GM23338 (cell line): Measurements from ENCODE around the gene MPZ. TPM values are rescaled to one million over a fixed set of nuclear protein-coding genes. Genes with fewer than 3 reads are reported as not detected.

ENCODE experiments used
- ATAC-seq: fragments of 200-7000 bp; cut with Tn5 transposase; 3 replicates; pipeline ENCODE4 v1.9.1; 2020
- DNase-seq: peaks from one replicate; pipeline ENCODE4 v3.0.0-alpha.2; 2015; ENCODE audit warnings: low spot score
- H2AFZ ChIP-seq: fragments of 200-600 bp; sonication (generic); 2 replicates; pipeline ENCODE4 v1.8.0; 2016; ENCODE audit warnings: antibody characterized with exemption, mild to moderate bottlenecking, moderate library complexity
- H3F3A ChIP-seq: fragments of 200-600 bp; sonication (generic); replicated peaks from 2 replicates; pipeline ENCODE4 v1.8.0; 2017; ENCODE audit warnings: antibody characterized with exemption, mixed run types, low read depth
- H3K27ac ChIP-seq: fragments of 200-600 bp; sonication (generic); 2 replicates; pipeline ENCODE4 v1.6.1; 2016; ENCODE audit warnings: low read depth
- H3K27me3 ChIP-seq: fragments of 200-600 bp; sonication (generic); 2 replicates; pipeline ENCODE4 v1.8.0; 2016; ENCODE audit warnings: mild to moderate bottlenecking, mixed run types, moderate library complexity; ENCODE audit not compliant: insufficient read depth
- H3K36me3 ChIP-seq: fragments of 200-600 bp; sonication (generic); 2 replicates; pipeline ENCODE4 v1.8.0; 2016; ENCODE audit warnings: mild to moderate bottlenecking; ENCODE audit not compliant: insufficient read depth
- H3K4me1 ChIP-seq: fragments of 200-600 bp; sonication (generic); 2 replicates; pipeline ENCODE4 v1.8.0; 2016; ENCODE audit warnings: mild to moderate bottlenecking, moderate library complexity; ENCODE audit not compliant: insufficient read depth
- H3K4me2 ChIP-seq: fragments of 200-600 bp; sonication (generic); 2 replicates; pipeline ENCODE4 v1.7.1; 2017; ENCODE audit warnings: mixed run types
- H3K4me3 ChIP-seq: fragments of 200-600 bp; sonication (generic); 2 replicates; pipeline ENCODE4 v1.6.1; 2016; ENCODE audit warnings: mixed run types
- H3K79me2 ChIP-seq: fragments of 200-600 bp; sonication (generic); replicated peaks from 2 replicates; pipeline ENCODE4 v1.8.0; 2017; ENCODE audit warnings: mild to moderate bottlenecking; ENCODE audit not compliant: insufficient read depth
- H3K9me2 ChIP-seq: fragments of 200-600 bp; sonication (generic); 2 replicates; pipeline ENCODE4 v1.8.0; 2017; ENCODE audit not compliant: insufficient read depth
- H4K20me1 ChIP-seq: fragments of 200-600 bp; sonication (generic); replicated peaks from 2 replicates; pipeline ENCODE4 v1.8.0; 2017; ENCODE audit warnings: mild to moderate bottlenecking; ENCODE audit not compliant: insufficient read depth
- H3K27ac Mint-ChIP-seq: 2 replicates; pipeline ENCODE4 v1.8.0; 2020; ENCODE audit warnings: inconsistent platforms, mild to moderate bottlenecking, moderate library complexity, mixed read lengths
- H3K27me3 Mint-ChIP-seq: 3 replicates; pipeline ENCODE4 v1.8.0; 2022; ENCODE audit warnings: low read depth, mild to moderate bottlenecking, moderate library complexity, mixed read lengths, inconsistent platforms; ENCODE audit not compliant: insufficient read depth, poor library complexity
- H3K36me3 Mint-ChIP-seq: 3 replicates; pipeline ENCODE4 v1.8.0; 2021; ENCODE audit warnings: low read depth, mild to moderate bottlenecking, inconsistent platforms, moderate library complexity, mixed read lengths
- H3K4me1 Mint-ChIP-seq: 3 replicates; pipeline ENCODE4 v1.8.0; 2020; ENCODE audit warnings: mild to moderate bottlenecking, inconsistent platforms, mixed read lengths
- H3K4me3 Mint-ChIP-seq: 3 replicates; pipeline ENCODE4 v1.8.0; 2021; ENCODE audit warnings: moderate library complexity, mild to moderate bottlenecking, inconsistent platforms, mixed read lengths
- H3K9me3 Mint-ChIP-seq: 3 replicates; pipeline ENCODE4 v1.8.0; 2020; ENCODE audit warnings: moderate library complexity, mild to moderate bottlenecking, inconsistent platforms, mixed read lengths
- JUNB ChIP-seq: IDR thresholded peaks from one replicate; pipeline ENCODE4 v1.6.1; 2016; ENCODE audit warnings: antibody characterized with exemption; ENCODE audit not compliant: unreplicated experiment
- NANOG ChIP-seq: IDR thresholded peaks from 2 replicates; pipeline ENCODE4 v1.6.1; 2016; ENCODE audit warnings: antibody characterized with exemption, borderline replicate concordance
- POLR2AphosphoS5 ChIP-seq: IDR thresholded peaks from 2 replicates; pipeline ENCODE4 v1.6.1; 2016; ENCODE audit warnings: antibody characterized with exemption, low read depth
- STAT1 ChIP-seq: IDR thresholded peaks from one replicate; pipeline ENCODE4 v1.6.1; 2016; ENCODE audit warnings: antibody characterized with exemption; ENCODE audit not compliant: unreplicated experiment
- ZNF114 ChIP-seq: fragments of 250-450 bp; sonication (Bioruptor Pico); IDR thresholded peaks from 2 replicates; pipeline ENCODE4 v1.5.0; 2020; ENCODE audit warnings: mild to moderate bottlenecking, moderate library complexity
- polyA plus RNA-seq: library from polyadenylated mRNA; unstranded; fragments of >200 nt; fragmentation: Nextera tagmentation; extraction: Ambion mirVana; gene quantifications from 2 replicates; pipeline ENCODE4 v1.2.1, GENCODE V29; 2016
- total RNA-seq: library from RNA; depleted of rRNA; stranded (reverse); fragments of >200 nt; shearing (Covaris generic); gene quantifications from 2 replicates; pipeline ENCODE4 v1.2.3, GENCODE V29; 2014
- TF ChIP-seq, protein P1 (sequence below): IDR thresholded peaks from one replicate; pipeline ENCODE4 v1.6.1; 2018; ENCODE audit warnings: antibody characterized with exemption; ENCODE audit not compliant: unreplicated experiment
- TF ChIP-seq, protein P2 (sequence below): fragments of 250-450 bp; sonication (Bioruptor Pico); IDR thresholded peaks from 2 replicates; pipeline ENCODE4 v1.5.0; 2020; ENCODE audit warnings: mild to moderate bottlenecking, moderate library complexity

MPZ gene
- total and polyA plus RNA-seq, 2 experiments from 2014 or later, result 1.9 to 4.0 TPM

DNA sequence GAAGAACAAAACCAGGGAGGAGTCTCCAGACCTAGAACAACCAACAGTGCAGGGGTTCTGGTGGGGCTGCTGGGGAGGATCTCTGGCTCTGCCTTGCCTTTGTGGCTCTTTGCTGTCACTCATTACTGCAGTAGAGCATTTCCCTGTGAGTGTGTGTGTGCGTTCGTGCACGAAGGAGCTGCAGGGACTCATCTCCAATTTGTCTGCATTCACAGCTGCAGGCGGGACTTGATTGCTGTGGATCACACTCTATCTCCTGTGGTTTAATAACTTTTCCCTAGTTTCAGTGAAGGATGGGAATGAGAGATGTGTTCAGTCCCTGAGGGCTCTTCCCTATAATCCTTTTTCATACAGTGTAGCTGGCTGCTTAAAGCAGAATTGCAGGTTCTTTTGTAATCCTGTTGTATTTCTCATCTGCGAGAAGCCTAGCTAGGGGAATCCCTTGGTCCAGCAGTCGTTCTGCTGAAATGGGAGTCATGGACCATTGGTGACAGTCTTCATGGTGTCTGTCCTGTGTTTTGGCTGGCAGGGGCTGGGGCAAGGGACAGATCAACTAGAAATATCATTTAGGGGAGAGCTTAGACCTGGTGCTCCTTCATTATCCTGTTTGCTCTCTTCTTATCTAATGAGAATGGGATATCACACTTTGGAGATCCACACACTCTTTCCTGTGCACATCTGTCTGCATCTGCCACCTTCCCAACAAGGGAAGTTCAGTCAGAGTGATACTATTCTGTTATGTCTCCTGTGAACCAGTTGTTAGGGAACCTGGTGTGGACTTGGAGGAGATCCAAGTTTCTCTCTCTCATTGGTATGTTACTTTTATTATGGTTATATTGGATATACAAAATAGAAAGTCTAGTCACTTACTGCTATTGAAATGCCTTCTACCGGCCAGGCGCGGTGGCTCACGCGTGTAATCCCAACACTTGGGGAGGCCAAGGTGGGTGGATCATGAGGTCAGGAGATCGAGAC, 48.2 kb downstream of the MPZ start:
- no peaks in the 10 kb centered on the region for H4K20me1 ChIP-seq
- TF ChIP-seq ZNF114 (CRISPR knock-in tag), result no peak
- TF ChIP-seq, protein P1, sequence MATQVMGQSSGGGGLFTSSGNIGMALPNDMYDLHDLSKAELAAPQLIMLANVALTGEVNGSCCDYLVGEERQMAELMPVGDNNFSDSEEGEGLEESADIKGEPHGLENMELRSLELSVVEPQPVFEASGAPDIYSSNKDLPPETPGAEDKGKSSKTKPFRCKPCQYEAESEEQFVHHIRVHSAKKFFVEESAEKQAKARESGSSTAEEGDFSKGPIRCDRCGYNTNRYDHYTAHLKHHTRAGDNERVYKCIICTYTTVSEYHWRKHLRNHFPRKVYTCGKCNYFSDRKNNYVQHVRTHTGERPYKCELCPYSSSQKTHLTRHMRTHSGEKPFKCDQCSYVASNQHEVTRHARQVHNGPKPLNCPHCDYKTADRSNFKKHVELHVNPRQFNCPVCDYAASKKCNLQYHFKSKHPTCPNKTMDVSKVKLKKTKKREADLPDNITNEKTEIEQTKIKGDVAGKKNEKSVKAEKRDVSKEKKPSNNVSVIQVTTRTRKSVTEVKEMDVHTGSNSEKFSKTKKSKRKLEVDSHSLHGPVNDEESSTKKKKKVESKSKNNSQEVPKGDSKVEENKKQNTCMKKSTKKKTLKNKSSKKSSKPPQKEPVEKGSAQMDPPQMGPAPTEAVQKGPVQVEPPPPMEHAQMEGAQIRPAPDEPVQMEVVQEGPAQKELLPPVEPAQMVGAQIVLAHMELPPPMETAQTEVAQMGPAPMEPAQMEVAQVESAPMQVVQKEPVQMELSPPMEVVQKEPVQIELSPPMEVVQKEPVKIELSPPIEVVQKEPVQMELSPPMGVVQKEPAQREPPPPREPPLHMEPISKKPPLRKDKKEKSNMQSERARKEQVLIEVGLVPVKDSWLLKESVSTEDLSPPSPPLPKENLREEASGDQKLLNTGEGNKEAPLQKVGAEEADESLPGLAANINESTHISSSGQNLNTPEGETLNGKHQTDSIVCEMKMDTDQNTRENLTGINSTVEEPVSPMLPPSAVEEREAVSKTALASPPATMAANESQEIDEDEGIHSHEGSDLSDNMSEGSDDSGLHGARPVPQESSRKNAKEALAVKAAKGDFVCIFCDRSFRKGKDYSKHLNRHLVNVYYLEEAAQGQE, result peak; percentile 8
- TF ChIP-seq, protein P2, sequence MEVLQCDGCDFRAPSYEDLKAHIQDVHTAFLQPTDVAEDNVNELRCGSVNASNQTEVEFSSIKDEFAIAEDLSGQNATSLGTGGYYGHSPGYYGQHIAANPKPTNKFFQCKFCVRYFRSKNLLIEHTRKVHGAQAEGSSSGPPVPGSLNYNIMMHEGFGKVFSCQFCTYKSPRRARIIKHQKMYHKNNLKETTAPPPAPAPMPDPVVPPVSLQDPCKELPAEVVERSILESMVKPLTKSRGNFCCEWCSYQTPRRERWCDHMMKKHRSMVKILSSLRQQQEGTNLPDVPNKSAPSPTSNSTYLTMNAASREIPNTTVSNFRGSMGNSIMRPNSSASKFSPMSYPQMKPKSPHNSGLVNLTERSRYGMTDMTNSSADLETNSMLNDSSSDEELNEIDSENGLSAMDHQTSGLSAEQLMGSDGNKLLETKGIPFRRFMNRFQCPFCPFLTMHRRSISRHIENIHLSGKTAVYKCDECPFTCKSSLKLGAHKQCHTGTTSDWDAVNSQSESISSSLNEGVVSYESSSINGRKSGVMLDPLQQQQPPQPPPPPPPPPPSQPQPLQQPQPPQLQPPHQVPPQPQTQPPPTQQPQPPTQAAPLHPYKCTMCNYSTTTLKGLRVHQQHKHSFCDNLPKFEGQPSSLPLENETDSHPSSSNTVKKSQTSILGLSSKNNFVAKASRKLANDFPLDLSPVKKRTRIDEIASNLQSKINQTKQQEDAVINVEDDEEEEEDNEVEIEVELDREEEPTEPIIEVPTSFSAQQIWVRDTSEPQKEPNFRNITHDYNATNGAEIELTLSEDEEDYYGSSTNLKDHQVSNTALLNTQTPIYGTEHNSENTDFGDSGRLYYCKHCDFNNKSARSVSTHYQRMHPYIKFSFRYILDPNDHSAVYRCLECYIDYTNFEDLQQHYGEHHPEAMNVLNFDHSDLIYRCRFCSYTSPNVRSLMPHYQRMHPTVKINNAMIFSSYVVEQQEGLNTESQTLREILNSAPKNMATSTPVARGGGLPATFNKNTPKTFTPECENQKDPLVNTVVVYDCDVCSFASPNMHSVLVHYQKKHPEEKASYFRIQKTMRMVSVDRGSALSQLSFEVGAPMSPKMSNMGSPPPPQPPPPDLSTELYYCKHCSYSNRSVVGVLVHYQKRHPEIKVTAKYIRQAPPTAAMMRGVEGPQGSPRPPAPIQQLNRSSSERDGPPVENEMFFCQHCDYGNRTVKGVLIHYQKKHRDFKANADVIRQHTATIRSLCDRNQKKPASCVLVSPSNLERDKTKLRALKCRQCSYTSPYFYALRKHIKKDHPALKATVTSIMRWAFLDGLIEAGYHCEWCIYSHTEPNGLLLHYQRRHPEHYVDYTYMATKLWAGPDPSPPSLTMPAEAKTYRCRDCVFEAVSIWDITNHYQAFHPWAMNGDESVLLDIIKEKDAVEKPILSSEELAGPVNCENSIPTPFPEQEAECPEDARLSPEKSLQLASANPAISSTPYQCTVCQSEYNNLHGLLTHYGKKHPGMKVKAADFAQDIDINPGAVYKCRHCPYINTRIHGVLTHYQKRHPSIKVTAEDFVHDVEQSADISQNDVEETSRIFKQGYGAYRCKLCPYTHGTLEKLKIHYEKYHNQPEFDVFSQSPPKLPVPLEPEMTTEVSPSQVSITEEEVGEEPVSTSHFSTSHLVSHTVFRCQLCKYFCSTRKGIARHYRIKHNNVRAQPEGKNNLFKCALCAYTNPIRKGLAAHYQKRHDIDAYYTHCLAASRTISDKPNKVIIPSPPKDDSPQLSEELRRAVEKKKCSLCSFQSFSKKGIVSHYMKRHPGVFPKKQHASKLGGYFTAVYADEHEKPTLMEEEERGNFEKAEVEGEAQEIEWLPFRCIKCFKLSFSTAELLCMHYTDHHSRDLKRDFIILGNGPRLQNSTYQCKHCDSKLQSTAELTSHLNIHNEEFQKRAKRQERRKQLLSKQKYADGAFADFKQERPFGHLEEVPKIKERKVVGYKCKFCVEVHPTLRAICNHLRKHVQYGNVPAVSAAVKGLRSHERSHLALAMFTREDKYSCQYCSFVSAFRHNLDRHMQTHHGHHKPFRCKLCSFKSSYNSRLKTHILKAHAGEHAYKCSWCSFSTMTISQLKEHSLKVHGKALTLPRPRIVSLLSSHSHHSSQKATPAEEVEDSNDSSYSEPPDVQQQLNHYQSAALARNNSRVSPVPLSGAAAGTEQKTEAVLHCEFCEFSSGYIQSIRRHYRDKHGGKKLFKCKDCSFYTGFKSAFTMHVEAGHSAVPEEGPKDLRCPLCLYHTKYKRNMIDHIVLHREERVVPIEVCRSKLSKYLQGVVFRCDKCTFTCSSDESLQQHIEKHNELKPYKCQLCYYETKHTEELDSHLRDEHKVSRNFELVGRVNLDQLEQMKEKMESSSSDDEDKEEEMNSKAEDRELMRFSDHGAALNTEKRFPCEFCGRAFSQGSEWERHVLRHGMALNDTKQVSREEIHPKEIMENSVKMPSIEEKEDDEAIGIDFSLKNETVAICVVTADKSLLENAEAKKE (CRISPR knock-in tag), result no peak
- no peak for TF ChIP-seq POLR2AphosphoS5
- TF ChIP-seq NANOG, result no peak
- no peak for TF ChIP-seq JUNB
- TF ChIP-seq STAT1, result no peak
- no peaks in the 10 kb centered on the region for H3K9me2 ChIP-seq
- Mint-ChIP-seq H3K27ac (no peak overlapping the region), H3K27me3 (peaks cover 42% of the 10 kb centered on the region), H3K36me3 (peaks cover 16% of the 10 kb centered on the region), H3K9me3 (peaks cover 20% of the 10 kb centered on the region), H3K4me1 (peaks cover 27% of the 10 kb centered on the region), H3K4me3 (no peak overlapping the region; the same call in 2 of the 3 replicates)
- no peak overlapping the region for H3K27ac ChIP-seq
- H3K27me3 ChIP-seq, result peaks cover 38% of the 10 kb centered on the region
- no peak overlapping the region for H3K4me3 ChIP-seq
- DNase-seq (no peak), ATAC-seq (no peak)
- 0 out of 2 replicates have a peak overlapping the region, but pooled peaks have one; percentile 47 for H2AFZ ChIP-seq
- H3F3A ChIP-seq, result 0 out of 2 replicates have a peak, but pooled peaks cover 7% of the 10 kb centered on the region
- H3K4me2 ChIP-seq, result peak overlapping the region; percentile 48; the same call in 1 of the 2 replicates
- H3K79me2 ChIP-seq, result no peaks in the 10 kb centered on the region
- peaks cover 5% of the 10 kb centered on the region; the same call in 1 of the 2 replicates for H3K36me3 ChIP-seq
- peaks cover 16% of the 10 kb centered on the region for H3K4me1 ChIP-seq
